Adrenal gland (tissue), 5 donors: ENCODE results near the gene CCR9.

Experiments used
- CTCF ChIP-seq, 6 experiments: fragments of 450-650 bp in 4 of 6; fragments of 200-600 bp in 2 of 6; sonication (generic) in 1 of 6; IDR thresholded peaks; 1 replicate in 5 of 6; 2 replicates in 1 of 6; pipeline versions ENCODE4 v1.5.1 to v1.8.0; 2016 to 2021; ENCODE audit warnings: antibody characterized with exemption in 6 of 6, mild to moderate bottlenecking in 2 of 6, moderate library complexity in 1 of 6
- POLR2A ChIP-seq, 2 donors: fragments of 450-650 bp; IDR thresholded peaks; one replicate each; pipeline ENCODE4 v1.6.1; 2017; ENCODE audit warnings: antibody characterized with exemption in 2 of 2, mild to moderate bottlenecking in 2 of 2, moderate library complexity in 1 of 2
- donor health status: DM: no; HTN: no; CAD: no.

GRCh38 chr3:45842851-45843625, 43.3 kb upstream of the CCR9 start:
- no peak for TF ChIP-seq CTCF (IDR thresholded peaks at IDR 0.05)
- no peak for TF ChIP-seq POLR2A (IDR thresholded peaks at IDR 0.05)
